Right lung (tissue), 5 donors: Measurements from ENCODE around the gene NFKBIE. TPM values are rescaled to one million over a fixed set of nuclear protein-coding genes. Genes with fewer than 3 reads are reported as not detected.
A peak's percentile ranks its signal among the peaks of the same experiment; 100 is the strongest.

Source experiments
- DNase-seq, 2 donors: peaks; one replicate each; pipeline ENCODE4 v3.0.0-alpha.2; 2013
- polyA plus RNA-seq, 5 donors: library from polyadenylated mRNA; unstranded; fragments of 120-200 nt; gene quantifications; one replicate each; pipeline versions ENCODE4 v1.2.1 to v1.2.3, GENCODE V29; 2013; ENCODE audit warnings: inconsistent platforms in 1 of 5, low replicate concordance in 1 of 5; ENCODE audit not compliant: insufficient read length in 5 of 5, insufficient read depth in 1 of 5

The NFKBIE gene
- polyA plus RNA-seq, 5 donors: 7.2 to 10.1 (median 8.5) TPM

- no peak for DNase-seq
Measured at GRCh38 chr6:44298055-44298803, 32.9 kb upstream of the NFKBIE start.

DNA sequence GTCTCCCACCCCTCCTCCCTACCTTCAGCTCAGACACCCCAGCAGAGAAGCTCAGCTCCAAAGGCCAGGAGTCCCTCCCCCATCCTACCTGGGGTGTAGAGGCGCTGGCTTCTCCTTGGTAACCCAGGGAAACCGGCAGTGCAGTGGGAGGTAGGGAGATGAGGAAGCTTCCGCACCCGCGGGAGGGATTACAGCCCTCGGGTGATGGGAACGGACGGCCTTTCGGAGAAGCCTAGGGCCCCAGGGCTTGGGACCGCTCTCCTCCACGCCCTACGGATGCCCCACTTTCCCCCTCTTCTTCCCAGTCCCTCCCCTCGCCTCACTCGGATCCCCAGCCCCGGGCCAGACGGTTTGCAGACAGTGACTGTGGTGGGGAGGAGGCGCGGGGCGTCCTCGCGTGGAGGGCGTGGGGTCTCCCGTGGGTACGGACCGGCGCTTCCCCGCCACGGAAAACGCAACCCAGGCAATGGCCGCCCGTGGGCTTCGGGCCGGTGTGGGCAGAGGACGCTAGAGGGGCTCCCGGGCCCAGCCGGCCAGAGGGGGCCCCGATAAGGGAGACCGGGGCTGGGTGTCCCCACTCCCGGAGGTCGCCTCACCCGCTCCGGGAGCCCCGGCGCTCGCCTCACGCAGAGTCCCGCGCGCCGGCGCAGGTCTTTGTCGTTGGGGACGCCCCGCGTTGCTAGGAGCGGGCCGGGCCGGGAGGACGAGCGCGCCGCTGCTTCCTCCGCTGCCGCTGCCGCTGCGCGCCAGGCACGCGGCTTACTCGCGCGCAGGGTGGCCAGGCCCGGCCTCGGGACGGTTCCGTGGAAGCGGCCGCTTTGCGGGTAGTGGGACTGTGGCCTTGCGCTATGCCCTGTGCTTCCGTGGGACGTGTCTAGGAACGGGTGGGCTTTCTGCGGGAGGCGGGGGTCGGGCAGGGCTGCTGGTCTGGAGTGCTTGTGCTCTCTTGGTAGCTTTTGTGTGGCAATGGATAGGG is 32.0 kb upstream of the NFKBIE start:
- peak; percentile 33 to 42 for DNase-seq

- DNase-seq: no peak
Measured at GRCh38 chr6:44294832-44295791, 29.8 kb upstream of the NFKBIE start.

DNA sequence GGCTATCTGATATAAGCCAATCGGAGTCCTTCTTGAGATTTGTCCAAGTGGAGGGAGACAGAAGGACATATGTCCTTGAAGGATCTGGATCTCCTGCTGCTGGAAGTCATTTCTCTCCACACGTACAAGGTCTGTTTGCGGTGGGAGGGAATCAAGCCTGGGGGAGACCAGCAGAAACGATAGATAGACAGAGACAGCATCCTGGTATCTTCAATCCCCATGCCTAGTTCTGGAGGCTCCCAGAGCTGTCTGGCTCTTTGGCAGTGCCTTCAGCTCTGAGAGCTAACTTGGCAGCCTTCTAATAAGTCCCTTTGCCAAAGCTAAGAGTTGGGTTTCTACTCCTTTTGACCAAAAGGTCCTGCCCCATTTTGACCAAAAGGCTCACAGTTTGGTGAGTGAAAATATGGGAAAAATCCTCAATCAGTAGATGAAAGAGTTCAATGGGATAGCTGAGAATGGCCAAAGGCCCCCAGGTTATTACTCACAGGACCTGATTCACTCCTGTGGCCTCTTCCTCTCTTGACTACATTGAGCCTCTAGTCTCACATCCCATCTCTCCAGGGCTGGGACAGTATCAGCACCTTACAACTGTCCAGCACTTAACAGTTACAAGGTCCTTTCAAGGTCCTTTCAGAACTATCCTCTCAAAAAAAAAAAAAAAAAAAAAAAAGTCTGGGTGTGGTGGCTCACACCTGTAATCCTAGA is 27.5 kb upstream of the NFKBIE start:
- no peak for DNase-seq

DNA sequence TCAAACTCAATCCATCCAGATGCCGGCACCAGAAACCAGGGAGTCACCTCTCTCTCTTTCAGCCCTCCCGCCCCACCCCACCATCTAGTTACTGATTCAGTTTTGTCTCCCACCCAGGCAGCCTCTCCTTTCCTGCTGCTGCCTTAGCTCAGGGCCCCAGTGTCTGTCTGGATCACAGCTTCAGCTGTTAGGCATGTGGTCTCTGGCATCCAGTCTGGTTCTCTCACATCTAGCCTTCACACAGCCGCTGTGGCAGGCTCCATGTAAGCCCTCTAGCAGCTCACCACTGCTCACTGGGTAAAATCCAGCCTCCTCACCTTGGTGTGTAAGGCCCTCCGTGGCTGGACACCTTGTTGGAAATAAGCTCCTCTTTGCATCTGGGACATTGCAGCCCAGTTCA is 26.5 kb upstream of the NFKBIE start:
- no peak for DNase-seq

- no peak for DNase-seq
Measured at GRCh38 chr6:44289726-44290260, 24.4 kb upstream of the NFKBIE start.

DNA sequence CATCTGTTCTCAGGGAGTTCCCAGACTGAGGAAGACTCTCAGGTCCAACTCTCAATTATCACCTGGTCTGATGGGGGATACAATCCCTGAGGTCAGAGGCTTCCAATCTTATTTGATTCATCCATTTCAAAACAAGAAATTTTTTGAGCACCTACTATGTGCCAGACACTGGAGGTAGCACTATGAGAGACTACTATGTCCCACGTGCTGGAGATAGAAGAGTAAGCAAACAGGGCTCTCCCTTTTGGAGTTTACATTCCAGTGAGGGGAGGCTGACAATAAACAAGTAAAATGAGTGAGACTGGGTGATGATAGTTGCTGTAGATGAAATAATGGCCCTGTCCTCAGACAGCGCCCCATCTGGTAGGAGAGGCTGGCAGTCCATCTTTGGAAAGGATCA is 21.4 kb upstream of the NFKBIE start:
- no peak for DNase-seq

DNA sequence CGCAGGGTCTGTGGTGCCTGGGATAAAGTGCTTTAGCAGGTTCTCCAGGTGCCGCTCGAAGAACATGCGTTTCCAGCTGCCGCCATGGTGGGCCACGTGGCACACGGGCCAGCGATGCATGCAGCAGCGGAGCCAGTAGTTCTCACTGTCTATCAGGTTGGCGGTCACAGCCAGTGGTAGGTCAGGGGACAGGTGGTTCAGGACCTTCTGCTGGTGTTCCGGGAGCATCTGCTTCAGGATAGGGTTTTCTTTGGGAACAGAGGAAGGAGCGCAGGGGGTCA is 20.9 kb upstream of the NFKBIE start:
- DNase-seq: no peak

- no peak for DNase-seq
Measured at GRCh38 chr6:44285552-44286284, 20.4 kb upstream of the NFKBIE start.

GRCh38 chr6:44284867-44285266 is 19.5 kb upstream of the NFKBIE start:
- DNase-seq: no peak

DNA sequence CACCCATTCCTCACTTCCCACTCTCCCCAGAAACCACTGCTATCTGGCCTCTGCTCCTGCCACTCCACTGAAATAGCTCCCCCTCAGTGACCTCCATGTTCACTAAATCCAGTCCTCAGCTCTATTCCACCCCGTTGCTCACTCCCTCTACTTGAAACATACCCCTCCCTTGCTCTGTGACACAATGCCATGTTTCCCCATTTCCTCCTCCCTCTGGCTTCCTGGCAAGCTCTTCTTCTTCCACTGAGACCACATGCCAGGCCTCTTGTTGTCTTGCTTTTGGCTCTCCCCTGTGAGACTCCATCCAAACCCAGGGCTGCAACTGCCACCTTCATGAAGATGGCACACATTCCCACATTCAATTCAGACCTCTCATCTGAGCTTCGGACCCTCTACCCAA is 18.8 kb upstream of the NFKBIE start:
- no peak for DNase-seq

DNA sequence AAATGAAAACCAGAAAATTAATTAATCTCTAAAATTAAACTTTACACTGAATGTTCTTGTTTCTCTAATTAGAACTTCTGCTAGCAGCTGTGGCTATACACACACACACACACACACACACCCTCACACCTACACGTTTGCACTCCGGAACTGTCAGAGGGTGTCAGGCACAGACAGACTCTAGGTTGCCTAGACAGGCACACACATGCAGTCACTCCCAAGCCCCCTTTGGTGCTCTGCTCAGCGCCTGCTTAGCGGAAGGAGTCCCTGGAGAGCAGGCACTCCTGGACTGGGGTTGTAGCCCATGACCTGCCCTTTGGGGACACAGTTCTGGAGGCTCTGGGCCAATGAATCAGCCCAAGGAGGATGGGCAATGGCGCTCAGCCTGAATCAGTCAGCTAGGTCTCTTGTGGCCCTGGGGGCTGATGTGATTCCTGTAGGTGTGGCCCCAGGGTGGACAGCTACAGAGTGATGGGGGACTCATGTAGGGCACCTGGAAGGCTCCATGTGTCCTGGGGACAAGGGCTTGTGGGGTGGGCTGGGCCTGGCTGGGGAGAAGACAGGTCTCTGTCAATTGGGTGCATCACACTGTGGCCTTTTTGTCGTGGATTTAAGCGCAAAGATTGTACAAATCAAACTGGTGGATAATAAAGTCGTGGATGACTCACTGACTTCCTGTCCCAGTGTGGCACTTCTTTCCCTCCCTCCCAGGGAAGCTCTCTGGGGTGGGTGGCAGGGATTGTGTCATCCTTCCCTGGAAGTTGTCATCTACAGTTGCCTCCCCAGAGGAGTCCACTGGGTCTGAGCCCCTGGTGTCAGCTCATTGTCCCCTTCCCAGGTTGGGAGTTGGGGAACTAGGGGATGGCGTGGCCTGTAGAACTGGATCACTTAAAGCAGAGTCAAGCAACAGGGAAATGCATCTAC is 13.7 kb upstream of the NFKBIE start:
- no peak for DNase-seq

GRCh38 chr6:44278315-44278714 is 13.0 kb upstream of the NFKBIE start:
- DNase-seq: no peak

GRCh38 chr6:44277763-44278162 is 12.4 kb upstream of the NFKBIE start:
- DNase-seq: no peak

DNA sequence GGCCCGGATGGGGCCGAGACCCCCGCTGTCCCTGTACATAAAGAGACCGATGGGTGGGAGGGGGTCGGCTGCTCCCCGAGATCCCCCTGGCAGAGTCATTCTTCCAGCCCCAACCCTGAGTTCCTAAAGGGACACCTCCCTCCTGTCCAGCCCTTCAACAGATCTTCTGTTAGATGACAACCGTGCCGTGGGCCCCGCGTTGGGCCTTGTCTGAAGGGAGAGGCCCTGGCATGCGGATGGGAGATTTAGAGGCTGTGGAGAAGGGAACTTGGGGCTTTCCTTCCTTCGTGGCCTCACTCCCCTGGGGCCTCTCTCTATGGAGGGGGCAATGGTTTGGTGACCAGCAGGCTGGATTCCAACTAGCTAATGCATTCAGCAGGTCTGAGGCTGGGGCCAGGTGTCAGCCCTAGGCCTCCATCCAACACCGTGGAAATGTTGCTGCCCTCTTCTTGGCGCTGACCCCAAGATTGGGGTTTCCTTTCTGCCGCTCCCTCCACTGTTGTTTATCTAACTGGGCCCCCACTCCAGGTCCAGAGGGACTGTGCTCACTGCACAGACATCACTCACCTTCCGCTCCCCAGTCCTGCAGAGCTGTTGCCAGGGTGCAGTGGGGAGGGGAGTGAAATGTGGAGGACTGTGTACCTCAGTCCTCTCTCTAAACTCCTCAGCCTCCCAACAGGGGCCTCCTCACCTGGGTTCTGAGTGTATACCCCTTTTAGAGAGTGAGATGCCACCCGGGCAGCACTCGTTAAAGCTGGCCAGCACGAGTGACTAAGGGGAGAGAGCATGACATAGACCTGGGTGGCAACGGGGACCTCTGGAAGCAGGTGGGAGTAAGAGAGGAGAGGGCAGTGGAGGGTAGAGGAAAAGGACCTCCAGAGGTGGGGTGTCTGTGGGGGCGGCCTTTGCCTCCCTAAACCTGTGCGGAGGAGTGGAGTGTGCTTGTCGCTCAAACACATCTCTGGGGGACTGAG is 11.6 kb upstream of the NFKBIE start:
- no peak for DNase-seq

- peak in 1 of 2 donors; percentile 21 for DNase-seq
Measured at GRCh38 chr6:44275749-44276648, 10.6 kb upstream of the NFKBIE start.

DNA sequence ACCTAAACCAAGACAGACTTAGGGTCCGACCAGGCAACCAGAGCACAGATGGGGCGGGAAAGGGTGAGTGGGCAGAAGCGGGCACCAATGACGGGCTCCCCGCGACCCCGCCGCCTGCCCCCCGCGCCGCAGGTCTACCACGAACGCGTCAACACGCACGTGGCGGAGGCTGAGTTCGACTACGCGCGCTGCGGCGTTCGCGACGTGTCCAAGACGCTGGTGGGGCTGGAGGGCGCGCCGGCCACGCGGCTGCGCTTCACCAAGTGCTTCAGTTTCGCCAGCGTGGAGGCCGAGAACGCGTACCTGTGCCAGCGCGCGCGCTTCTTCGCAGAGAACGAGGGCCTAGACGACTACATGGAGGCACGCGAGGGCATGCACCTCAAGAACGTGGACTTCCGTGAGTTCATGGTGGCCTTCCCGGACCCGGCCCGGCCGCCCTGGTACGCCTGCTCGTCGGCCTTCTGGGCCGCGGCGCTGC is 10.0 kb upstream of the NFKBIE start:
- no peak for DNase-seq
